HG03139 (cell line): Measurements from ENCODE around the gene KDM6A.
A peak's percentile ranks its signal among the peaks of the same experiment; 100 is the strongest.
"Not testable (repeated sequence)": the region's sequence is repeated elsewhere in the genome, so short reads cannot be mapped to it uniquely, and the experiment has no call there.

Experiments used
- ATAC-seq: cut with Tn5 transposase; IDR thresholded peaks from one replicate; pipeline ENCODE4 v1.9.1; 2021; ENCODE audit not compliant: unreplicated experiment

KDM6A gene

GRCh38 chrX:44884944-44885343 is 12.0 kb downstream of the KDM6A start:
- no peak for ATAC-seq

- ATAC-seq = no peak
Measured at GRCh38 chrX:44889824-44890223, 16.8 kb downstream of the KDM6A start.

- ATAC-seq = no peak
Measured at GRCh38 chrX:44890247-44890646, 17.3 kb downstream of the KDM6A start.

- not testable (repeated sequence) for ATAC-seq
Measured at GRCh38 chrX:44890687-44891086, 17.7 kb downstream of the KDM6A start.

DNA sequence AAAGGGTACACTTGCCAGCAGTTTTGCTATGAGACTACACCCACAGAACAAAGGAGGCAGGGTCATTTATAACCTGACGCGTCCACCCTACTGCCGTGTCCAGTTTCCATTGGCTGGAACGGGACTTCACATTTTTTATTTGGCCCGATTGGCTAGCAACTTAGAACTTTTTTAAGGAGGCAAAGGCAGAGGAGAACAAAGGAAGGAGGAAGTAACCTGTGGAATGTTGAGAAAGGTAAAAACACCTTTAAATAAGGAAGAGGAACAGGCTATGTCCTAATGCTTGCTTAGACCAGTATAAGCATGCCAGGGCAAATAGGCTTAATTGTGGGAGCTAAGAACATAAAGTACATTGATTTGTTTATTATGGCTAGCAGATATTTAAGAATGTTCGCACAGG is 18.7 kb downstream of the KDM6A start:
- no peak for ATAC-seq

- no peak for ATAC-seq
Measured at GRCh38 chrX:44896876-44897186, 23.8 kb downstream of the KDM6A start.

- no peak for ATAC-seq
Measured at GRCh38 chrX:44897539-44897938, 24.6 kb downstream of the KDM6A start.

DNA sequence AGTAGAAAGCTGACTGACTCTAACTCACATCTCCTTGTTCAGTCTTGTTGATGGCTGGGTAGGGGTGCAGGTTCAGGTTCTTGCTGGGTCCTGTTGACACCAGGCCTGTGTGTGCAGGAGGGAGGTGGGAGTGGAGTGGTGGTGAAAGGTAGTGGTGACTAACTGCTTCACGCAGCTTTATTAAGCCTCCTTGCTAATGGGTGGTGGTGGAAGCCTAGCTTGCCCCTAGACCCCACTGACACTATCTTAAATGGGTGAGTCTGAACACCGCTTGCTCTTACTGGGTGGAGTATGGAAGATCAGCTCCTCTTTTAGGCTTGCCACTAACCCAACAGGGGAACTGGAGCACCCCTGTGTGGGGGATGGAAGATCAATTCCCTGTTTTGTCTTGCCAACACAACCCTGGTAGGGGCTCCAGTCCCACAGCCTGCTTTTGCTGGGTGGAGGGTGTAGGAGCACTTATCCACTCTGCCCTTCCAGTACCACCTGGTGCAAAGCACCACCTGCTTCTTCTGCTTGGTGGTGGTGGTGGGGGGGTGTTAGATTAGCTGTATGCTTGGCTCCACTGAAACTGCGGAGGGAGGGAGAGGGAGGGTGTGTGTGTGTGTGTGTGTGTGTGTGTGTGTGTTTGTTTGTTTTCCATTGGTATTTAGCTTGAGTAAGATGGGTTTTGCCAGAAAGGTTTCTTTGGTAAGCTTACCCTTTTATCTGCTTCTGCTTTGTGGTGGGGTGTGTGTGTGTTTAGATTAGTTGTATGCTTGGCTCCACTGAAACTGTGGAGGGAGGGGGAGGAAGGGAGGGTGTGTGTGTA is 25.6 kb downstream of the KDM6A start:
- ATAC-seq = no peak

- ATAC-seq = no peak
Measured at GRCh38 chrX:44899946-44900345, 27.0 kb downstream of the KDM6A start.

DNA sequence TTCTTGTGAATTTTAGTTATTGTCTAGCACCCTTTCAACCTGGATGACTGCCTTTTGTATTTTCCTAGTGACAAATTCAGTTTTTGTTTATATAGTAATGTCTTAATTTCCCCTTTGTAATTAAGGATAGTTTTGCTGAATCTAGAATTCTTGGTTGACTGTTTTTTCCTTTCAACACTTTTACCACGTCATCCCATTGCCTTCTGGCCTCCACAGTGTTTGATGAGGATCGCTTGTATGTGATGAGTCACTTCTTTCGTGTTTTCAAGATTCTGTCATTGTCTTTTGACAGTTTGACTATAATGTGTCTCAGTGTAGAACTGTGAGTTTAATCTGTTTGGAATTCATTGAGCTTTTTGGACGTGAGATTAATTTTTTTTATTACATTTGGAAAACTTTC is 30.1 kb downstream of the KDM6A start:
- no peak for ATAC-seq

DNA sequence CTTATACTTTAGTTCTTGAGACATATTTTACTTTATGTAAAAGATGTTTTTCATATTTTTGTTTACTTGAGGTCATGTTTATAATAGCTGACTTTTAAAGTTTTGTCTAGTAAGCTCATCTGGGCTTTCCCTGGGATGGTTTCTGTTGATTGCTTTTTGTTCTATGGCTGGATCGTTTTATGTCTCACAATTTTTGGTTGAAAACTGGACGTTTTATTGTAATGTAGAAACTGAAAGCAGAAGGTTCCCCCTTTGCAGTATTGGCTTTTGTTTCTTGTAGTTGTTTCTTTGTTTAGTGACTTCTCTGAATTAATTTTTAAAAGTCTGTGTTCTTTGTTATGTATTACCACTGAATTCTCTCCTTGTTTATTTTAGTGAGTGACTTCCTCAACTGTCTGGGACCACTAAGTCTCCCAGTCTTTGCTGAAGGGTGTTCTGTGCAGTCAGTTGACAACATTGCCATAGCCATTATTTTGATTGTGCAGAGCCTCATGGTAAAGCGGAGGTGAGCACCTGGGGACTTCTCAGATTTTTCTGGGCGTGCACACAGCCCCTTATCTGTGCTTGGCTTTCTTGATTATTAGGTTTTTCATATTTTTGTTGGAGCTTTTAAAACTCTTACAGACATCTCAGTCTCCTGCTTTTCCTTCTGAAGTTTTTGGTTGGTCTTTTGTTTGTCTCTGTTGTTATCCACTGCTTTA is 31.0 kb downstream of the KDM6A start:
- ATAC-seq = no peak

- no peak for ATAC-seq
Measured at GRCh38 chrX:44904542-44905115, 31.6 kb downstream of the KDM6A start.

DNA sequence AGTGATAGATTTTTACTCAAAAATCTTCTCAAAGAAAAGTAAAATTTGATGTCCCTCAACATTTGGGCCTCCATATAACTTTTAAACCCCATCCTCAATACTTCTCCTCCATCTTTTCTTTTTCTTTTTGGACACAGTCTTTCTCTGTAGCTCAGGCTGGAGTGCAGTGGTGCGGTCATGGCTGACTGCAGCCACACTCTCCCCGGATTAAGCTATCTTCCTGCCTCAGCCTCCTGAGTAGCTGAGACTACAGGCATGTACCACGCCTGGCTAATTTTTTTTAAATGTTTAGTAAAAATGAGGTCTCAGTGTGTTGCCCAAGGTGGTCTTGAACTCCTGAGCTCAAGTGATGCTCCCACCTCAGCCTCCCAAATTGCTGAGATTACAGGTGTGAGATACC is 33.1 kb downstream of the KDM6A start:
- ATAC-seq = no peak

GRCh38 chrX:44906542-44906941 is 33.6 kb downstream of the KDM6A start:
- ATAC-seq = no peak

DNA sequence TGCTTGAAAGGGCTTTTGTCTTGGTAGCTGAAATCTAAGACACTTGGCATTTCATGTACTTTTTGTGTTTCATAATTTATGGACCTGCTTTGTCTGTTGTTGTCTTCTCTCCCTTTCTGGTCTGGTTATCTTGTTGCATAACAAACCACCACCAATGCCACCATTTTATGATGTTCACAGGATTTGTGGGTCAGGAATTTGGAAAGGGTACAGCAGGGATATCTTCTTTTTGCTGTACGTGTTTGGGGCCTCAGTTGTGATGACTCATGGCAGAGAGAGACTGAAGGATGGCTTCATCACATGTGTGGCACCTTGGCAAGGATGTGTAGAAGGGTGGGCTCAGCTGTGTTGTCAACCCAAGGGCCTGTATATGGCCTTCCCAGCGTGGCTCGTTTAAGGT is 35.2 kb downstream of the KDM6A start:
- ATAC-seq = no peak

GRCh38 chrX:44908827-44909226 is 35.8 kb downstream of the KDM6A start:
- ATAC-seq = no peak

DNA sequence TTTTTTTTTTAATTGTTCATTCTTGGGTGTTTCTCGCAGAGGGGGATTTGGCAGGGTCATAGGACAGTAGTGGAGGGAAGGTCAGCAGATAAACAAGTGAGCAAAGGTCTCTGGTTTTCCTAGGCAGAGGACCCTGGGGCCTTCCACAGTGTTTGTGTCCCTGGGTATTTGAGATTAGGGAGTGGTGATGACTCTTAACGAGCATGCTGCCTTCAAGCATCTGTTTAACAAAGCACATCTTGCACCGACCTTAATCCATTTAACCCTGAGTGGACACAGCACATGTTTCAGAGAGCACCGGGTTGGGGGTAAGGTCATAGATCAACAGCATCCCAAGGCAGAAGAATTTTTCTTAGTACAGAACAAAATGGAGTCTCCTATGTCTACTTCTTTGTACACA is 37.5 kb downstream of the KDM6A start:
- ATAC-seq = not testable (repeated sequence)

DNA sequence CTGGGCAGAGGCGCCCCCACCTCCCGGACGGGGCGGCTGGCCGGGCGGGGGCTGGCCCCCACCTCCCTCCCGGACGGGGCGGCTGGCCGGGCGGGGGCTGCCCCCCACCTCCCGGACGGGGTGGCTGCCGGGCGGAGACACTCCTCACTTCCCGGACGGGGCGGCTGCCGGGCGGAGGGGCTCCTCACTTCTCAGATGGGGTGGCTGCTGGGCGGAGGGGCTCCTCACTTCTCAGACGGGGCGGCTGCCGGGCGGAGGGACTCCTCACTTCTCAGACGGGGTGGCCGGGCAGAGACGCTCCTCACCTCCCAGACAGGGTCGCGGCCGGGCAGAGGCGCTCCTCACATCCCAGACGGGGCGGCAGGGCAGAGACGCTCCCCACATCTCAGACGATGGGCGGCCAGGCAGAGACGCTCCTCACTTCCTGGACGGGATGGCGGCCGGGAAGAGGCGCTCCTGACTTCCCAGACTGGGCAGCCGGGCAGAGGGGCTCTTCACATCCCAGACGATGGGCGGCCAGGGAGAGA is 38.1 kb downstream of the KDM6A start:
- ATAC-seq = not testable (repeated sequence)

GRCh38 chrX:44913656-44914531 is 40.9 kb downstream of the KDM6A start:
- peak; percentile 43 for ATAC-seq

- peak; percentile 83 for ATAC-seq
Measured at GRCh38 chrX:44914532-44915198, 41.7 kb downstream of the KDM6A start.
